K562 (cell line): ENCODE results near the gene MYL12B. TPM values are rescaled to one million over a fixed set of nuclear protein-coding genes. Genes with fewer than 3 reads are reported as not detected.

Source experiments
- AFF4 ChIP-seq: sonication (generic); formaldehyde crosslinking; IDR thresholded peaks from 2 replicates; pipeline ENCODE4 v1.8.0; 2023; ENCODE audit warnings: mild to moderate bottlenecking, missing genetic modification reagents
- CTBP1 ChIP-seq: fragments of 450-650 bp; IDR thresholded peaks from 2 replicates; pipeline ENCODE4 v1.6.1; 2016; ENCODE audit warnings: borderline replicate concordance
- EZH2 ChIP-seq: IDR thresholded peaks from 2 replicates; pipeline ENCODE4 v1.6.1; 2012; ENCODE audit warnings: low read depth, mild to moderate bottlenecking, inconsistent platforms, low read length, borderline replicate concordance
- HIVEP1 ChIP-seq: fragments of 250-450 bp; sonication (Bioruptor Pico); IDR thresholded peaks from 2 replicates; pipeline ENCODE4 v1.4.0; 2020; ENCODE audit warnings: mild to moderate bottlenecking
- KAT2B ChIP-seq: IDR thresholded peaks from one replicate; pipeline ENCODE4 v1.6.1; 2012; ENCODE audit warnings: low read depth, mild to moderate bottlenecking, control low read depth, inconsistent platforms, low read length, moderate library complexity
- MTA1 ChIP-seq: fragments of 450-650 bp; IDR thresholded peaks from 2 replicates; pipeline ENCODE4 v1.6.1; 2017; ENCODE audit warnings: borderline replicate concordance
- NONO ChIP-seq, 2 experiments: fragments of 200-400 bp in 1 of 2; fragments of 450-650 bp in 1 of 2; formaldehyde crosslinking in 1 of 2; IDR thresholded peaks; 2 replicates each; pipeline ENCODE4 v1.6.1; 2017; ENCODE audit warnings: low read depth in 2 of 2, mild to moderate bottlenecking in 2 of 2, moderate library complexity in 2 of 2, low read length in 1 of 2
- PURB ChIP-seq: sonication (generic); formaldehyde crosslinking; IDR thresholded peaks from 2 replicates; pipeline ENCODE4 v1.9.0; 2021; ENCODE audit warnings: low read depth, mild to moderate bottlenecking, missing genetic modification reagents
- SAP30 ChIP-seq: fragments of 200-600 bp; sonication (generic); IDR thresholded peaks from 2 replicates; pipeline ENCODE4 v1.6.1; 2012; ENCODE audit warnings: borderline replicate concordance, low read depth, mild to moderate bottlenecking, moderate library complexity, low read length, control low read depth, inconsistent platforms; ENCODE audit not compliant: insufficient read depth, poor library complexity, severe bottlenecking
- TAF1 ChIP-seq: IDR thresholded peaks from 2 replicates; pipeline ENCODE4 v1.6.1; 2011; ENCODE audit warnings: mild to moderate bottlenecking, low read length, moderate library complexity; ENCODE audit not compliant: insufficient read depth, control insufficient read depth, severe bottlenecking; ENCODE audit errors: extremely low read depth
- TGIF2 ChIP-seq: sonication (generic); formaldehyde crosslinking; IDR thresholded peaks from 2 replicates; pipeline ENCODE4 v1.8.1; 2022; ENCODE audit warnings: mild to moderate bottlenecking, missing genetic modification reagents, moderate library complexity
- ZKSCAN3 ChIP-seq: fragments of 250-450 bp; sonication (Bioruptor Pico); IDR thresholded peaks from 2 replicates; pipeline ENCODE4 v1.4.0; 2020
- ZNF12 ChIP-seq: sonication (generic); formaldehyde crosslinking; IDR thresholded peaks from 2 replicates; pipeline ENCODE4 v1.4.0; 2020; ENCODE audit warnings: mild to moderate bottlenecking, missing genetic modification reagents
- ZNF124 ChIP-seq: sonication (generic); formaldehyde crosslinking; IDR thresholded peaks from 2 replicates; pipeline ENCODE4 v1.8.1; 2022; ENCODE audit warnings: missing genetic modification reagents
- ZNF3 ChIP-seq: fragments of 250-450 bp; sonication (Bioruptor Pico); IDR thresholded peaks from 2 replicates; pipeline ENCODE4 v1.5.0; 2021; ENCODE audit warnings: mild to moderate bottlenecking, moderate library complexity
- polyA plus RNA-seq, 8 experiments: library from polyadenylated mRNA; depleted of rRNA in 4 of 8; stranded (reverse) in 5 of 8; unstranded in 3 of 8; fragments of >200 nt; fragmentation: Nextera tagmentation in 2 of 8; fragmentation: Illumina TruSeq in 1 of 8; extraction: Ambion mirVana in 2 of 8; extraction: Trizol in 1 of 8; gene quantifications; 2 replicates each; pipeline versions ENCODE4 v1.2.1 to v1.2.3, GENCODE V29; 2011 to 2014; ENCODE audit warnings: inconsistent platforms in 1 of 8, missing spikeins in 1 of 8
- total RNA-seq, 7 experiments: library from RNA; depleted of rRNA in 6 of 7; stranded (reverse); fragments of >200 nt in 6 of 7; fragmentation: Illumina TruSeq in 2 of 7; extraction: Trizol in 2 of 7; gene quantifications; 2 replicates each; pipeline versions ENCODE4 v1.2.1 to v1.2.3, GENCODE V29; 2011 to 2021; ENCODE audit warnings: low replicate concordance in 1 of 7

Gene MYL12B
- total and polyA plus RNA-seq, 9 of the 15 experiments (the other 6 are each of a cell fraction or from before 2014, with no cell fraction given), result 220 to 995 (median 463) TPM

GRCh38 chr18:3246635-3247239 lies 15.2 kb upstream of the MYL12B start (continued):
- TF ChIP-seq AFF4 (CRISPR knock-in tag) (peak; percentile 32; the same call in 1 of the 2 replicates), SAP30 (peak; percentile 76), TAF1 (peak; percentile 54), TGIF2 (no peak), ZNF12 (CRISPR knock-in tag) (no peak), NONO (IDR thresholded peaks at IDR 0.05; ENCODE audit: low read depth in 2 of 2, low read length in 1 of 2) (no peak), HIVEP1 (0 out of 2 replicates have a peak, but pooled peaks have one; percentile 8), ZKSCAN3 (CRISPR knock-in tag) (no peak), PURB (CRISPR knock-in tag) (no peak), ZNF3 (CRISPR knock-in tag) (no peak), EZH2 (no peak), ZNF124 (CRISPR knock-in tag) (no peak), MTA1 (peak; percentile 79; the same call in 1 of the 2 replicates), CTBP1 (no peak), KAT2B (no peak)
